GM21619 (cell line): ENCODE data around the gene SYNJ2BP.

ENCODE experiments used
- ATAC-seq: cut with Tn5 transposase; IDR thresholded peaks from one replicate; pipeline ENCODE4 v1.9.1; 2021; ENCODE audit not compliant: unreplicated experiment

Gene SYNJ2BP

GRCh38 chr14:70392676-70393075 is 24.2 kb downstream of the SYNJ2BP start:
- no peak for ATAC-seq

GRCh38 chr14:70391493-70392391 is 25.1 kb downstream of the SYNJ2BP start:
- no peak for ATAC-seq

GRCh38 chr14:70382536-70382935 is 34.4 kb downstream of the SYNJ2BP start:
- no peak for ATAC-seq

- ATAC-seq, result no peak
Measured at GRCh38 chr14:70380824-70381223, 36.1 kb downstream of the SYNJ2BP start.

GRCh38 chr14:70378696-70379095 is 38.2 kb downstream of the SYNJ2BP start:
- ATAC-seq, result no peak
